NT2/D1 (cell line): ENCODE results near the gene MYRF.

ENCODE experiments used
- SUZ12 ChIP-seq: IDR thresholded peaks from 2 replicates; pipeline ENCODE4 v1.6.1; 2011; ENCODE audit not compliant: insufficient read length, insufficient read depth; ENCODE audit errors: extremely low read depth
- YY1 ChIP-seq: IDR thresholded peaks from 2 replicates; pipeline ENCODE4 v1.6.1; 2011; ENCODE audit not compliant: insufficient read length, insufficient read depth

GRCh38 chr11:61794579-61794978, 42.1 kb downstream of the MYRF start:
- TF ChIP-seq YY1 (no peak), SUZ12 (no peak)
